Sigmoid colon (tissue), 7 donors: ENCODE data around the gene FKBP9. TPM values are rescaled to one million over a fixed set of nuclear protein-coding genes. Genes with fewer than 3 reads are reported as not detected.
"Not testable (repeated sequence)": the region's sequence is repeated elsewhere in the genome, so short reads cannot be mapped to it uniquely, and the experiment has no call there.

Source experiments
- DNase-seq: peaks from one replicate; pipeline ENCODE4 v3.0.0-alpha.2; 2019
- H3K27ac ChIP-seq, 4 donors: fragments of 200-600 bp; sonication (generic); one replicate each; pipeline ENCODE4 v1.5.1; 2016 to 2019; ENCODE audit warnings: mild to moderate bottlenecking in 1 of 4
- H3K27me3 ChIP-seq, 3 donors: fragments of 200-600 bp; sonication (generic); one replicate each; pipeline ENCODE4 v1.5.1; 2019; ENCODE audit warnings: mild to moderate bottlenecking in 1 of 3
- H3K36me3 ChIP-seq, 4 donors: fragments of 200-600 bp; sonication (generic); one replicate each; pipeline ENCODE4 v1.5.1; 2016 to 2019
- H3K4me1 ChIP-seq, 4 donors: fragments of 200-600 bp; sonication (generic); one replicate each; pipeline ENCODE4 v1.5.1; 2017 to 2019
- H3K4me3 ChIP-seq, 4 donors: fragments of 200-600 bp; sonication (generic); one replicate each; pipeline ENCODE4 v1.5.1; 2017 to 2019; ENCODE audit warnings: mild to moderate bottlenecking in 2 of 4, moderate library complexity in 1 of 4
- H3K9me3 ChIP-seq, 4 donors: fragments of 200-600 bp in 3 of 4; sonication (generic) in 3 of 4; one replicate each; pipeline versions ENCODE4 v1.5.1 to v1.6.1; 2013 to 2019
- EP300 ChIP-seq, 4 donors: sonication (generic); formaldehyde crosslinking; IDR thresholded peaks; one replicate each; pipeline ENCODE4 v1.6.1; 2017; ENCODE audit warnings: antibody characterized with exemption in 4 of 4
- POLR2A ChIP-seq, 2 donors: fragments of 450-650 bp; IDR thresholded peaks; one replicate each; pipeline ENCODE4 v1.6.1; 2016; ENCODE audit warnings: antibody characterized with exemption in 2 of 2, mild to moderate bottlenecking in 2 of 2, moderate library complexity in 2 of 2
- POLR2AphosphoS5 ChIP-seq, 4 donors: sonication (generic); formaldehyde crosslinking; IDR thresholded peaks; one replicate each; pipeline ENCODE4 v1.6.1; 2017; ENCODE audit warnings: antibody characterized with exemption in 4 of 4
- WGBS, 2 donors: extraction: QIAGEN DNeasy Blood & Tissue Kit; methylation state at CpG; one replicate each; pipeline ENCODE4 v1.1.7; 2013; 5-methylcytosine and 5-hydroxymethylcytosine counted together
- intact Hi-C: fragments of 100-400 bp; cut with DNase I; formaldehyde crosslinking; loops from one replicate; pipeline ENCODE4 v1.15.1; 2023
- polyA plus RNA-seq, 3 donors: library from polyadenylated mRNA; stranded (reverse); fragments of 200-250 nt; gene quantifications; one replicate each; pipeline ENCODE4 v1.2.3, GENCODE V29; 2013
- total RNA-seq, 4 donors: library from RNA; depleted of rRNA; stranded (reverse); fragments of >200 nt; gene quantifications; one replicate each; pipeline ENCODE4 v1.1.0, GENCODE V29; 2016
- TF ChIP-seq, protein P1 (sequence below), 4 experiments: fragments of 450-650 bp in 3 of 4; fragments of 200-600 bp in 1 of 4; IDR thresholded peaks; one replicate each; pipeline ENCODE4 v1.5.1; 2016 to 2019; ENCODE audit warnings: antibody characterized with exemption in 4 of 4, mild to moderate bottlenecking in 3 of 4, moderate library complexity in 2 of 4
- donor health status: healthy with polysubstance abuse.
- donor health status: Bipolar disorder and iron deficiency.
- donor health status: healthy.

Gene FKBP9
- total and polyA plus RNA-seq, 7 donors: 12.3 to 161 (median 79.6) TPM

DNA sequence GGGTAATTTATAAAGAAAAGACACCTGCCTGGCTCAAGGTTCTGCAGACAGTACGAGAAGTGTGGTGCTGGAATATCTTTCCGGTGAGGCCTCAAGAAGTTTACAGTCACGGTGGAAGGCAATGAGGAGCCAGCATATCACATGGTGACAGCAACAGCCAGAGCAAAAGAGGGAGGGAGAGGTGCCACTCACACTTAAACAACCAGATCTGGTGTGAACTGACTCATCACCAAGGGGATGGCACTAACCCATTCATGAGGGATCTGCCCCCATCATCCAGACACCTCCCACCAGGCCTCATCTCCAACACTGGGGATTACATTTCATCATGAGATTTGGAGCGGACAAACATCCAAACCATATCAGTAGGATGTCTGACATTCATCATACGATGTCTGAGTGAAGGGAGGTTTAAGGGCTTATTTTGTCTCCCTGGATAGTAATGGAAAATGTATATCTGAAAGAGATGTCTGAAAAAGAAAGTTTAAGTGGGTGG is 42.2 kb upstream of the FKBP9 start:
- H3K27me3 ChIP-seq: no peaks in the 10 kb centered on the region
- no peak overlapping the region for H3K4me3 ChIP-seq
- WGBS, 2 donors: 94 to 97% methylated on average over 5 of the region's 5 CpGs
- H3K4me1 ChIP-seq: no peaks in the 10 kb centered on the region
- TF ChIP-seq POLR2A (IDR thresholded peaks at IDR 0.05) (no peak), POLR2AphosphoS5 (IDR thresholded peaks at IDR 0.05) (no peak), EP300 (IDR thresholded peaks at IDR 0.05) (no peak)
- TF ChIP-seq, protein P1, sequence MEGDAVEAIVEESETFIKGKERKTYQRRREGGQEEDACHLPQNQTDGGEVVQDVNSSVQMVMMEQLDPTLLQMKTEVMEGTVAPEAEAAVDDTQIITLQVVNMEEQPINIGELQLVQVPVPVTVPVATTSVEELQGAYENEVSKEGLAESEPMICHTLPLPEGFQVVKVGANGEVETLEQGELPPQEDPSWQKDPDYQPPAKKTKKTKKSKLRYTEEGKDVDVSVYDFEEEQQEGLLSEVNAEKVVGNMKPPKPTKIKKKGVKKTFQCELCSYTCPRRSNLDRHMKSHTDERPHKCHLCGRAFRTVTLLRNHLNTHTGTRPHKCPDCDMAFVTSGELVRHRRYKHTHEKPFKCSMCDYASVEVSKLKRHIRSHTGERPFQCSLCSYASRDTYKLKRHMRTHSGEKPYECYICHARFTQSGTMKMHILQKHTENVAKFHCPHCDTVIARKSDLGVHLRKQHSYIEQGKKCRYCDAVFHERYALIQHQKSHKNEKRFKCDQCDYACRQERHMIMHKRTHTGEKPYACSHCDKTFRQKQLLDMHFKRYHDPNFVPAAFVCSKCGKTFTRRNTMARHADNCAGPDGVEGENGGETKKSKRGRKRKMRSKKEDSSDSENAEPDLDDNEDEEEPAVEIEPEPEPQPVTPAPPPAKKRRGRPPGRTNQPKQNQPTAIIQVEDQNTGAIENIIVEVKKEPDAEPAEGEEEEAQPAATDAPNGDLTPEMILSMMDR (IDR thresholded peaks at IDR 0.05): no peak
- no peak for DNase-seq
- no peak overlapping the region for H3K27ac ChIP-seq
- intact Hi-C loops: no loop called here
- H3K9me3 ChIP-seq: no peaks in the 10 kb centered on the region
- peaks cover 5 to 60% (median 10%) of the 10 kb centered on the region in 4 donors for H3K36me3 ChIP-seq

- no peak overlapping the region for H3K4me3 ChIP-seq
- WGBS, 2 donors: 92% methylated on average over 3 of the region's 3 CpGs
- intact Hi-C loops: no loop called here
- no peak for TF ChIP-seq POLR2AphosphoS5 (IDR thresholded peaks at IDR 0.05)
- H3K27me3 ChIP-seq: no peaks in the 10 kb centered on the region
- H3K27ac ChIP-seq: no peak overlapping the region
- H3K36me3 ChIP-seq: peaks cover 5 to 69% (median 12%) of the 10 kb centered on the region in 4 donors
- no peak for DNase-seq
- no peaks in the 10 kb centered on the region for H3K4me1 ChIP-seq
- no peaks in the 10 kb centered on the region for H3K9me3 ChIP-seq
These were observed 41.2 kb upstream of the FKBP9 start for GRCh38 chr7:32916006-32916405.

- H3K4me3 ChIP-seq, H3K9me3 ChIP-seq, H3K27ac ChIP-seq, H3K4me1 ChIP-seq, H3K27me3 ChIP-seq, intact Hi-C loops, DNase-seq: not testable (repeated sequence)
- 89 to 92% methylated on average over 5 to 6 of the region's 7 CpGs for WGBS, 2 donors
- peaks cover 5 to 79% (median 12%) of the 10 kb centered on the region in 4 donors for H3K36me3 ChIP-seq
These were observed 40.2 kb upstream of the FKBP9 start for GRCh38 chr7:32916994-32917393.

DNA sequence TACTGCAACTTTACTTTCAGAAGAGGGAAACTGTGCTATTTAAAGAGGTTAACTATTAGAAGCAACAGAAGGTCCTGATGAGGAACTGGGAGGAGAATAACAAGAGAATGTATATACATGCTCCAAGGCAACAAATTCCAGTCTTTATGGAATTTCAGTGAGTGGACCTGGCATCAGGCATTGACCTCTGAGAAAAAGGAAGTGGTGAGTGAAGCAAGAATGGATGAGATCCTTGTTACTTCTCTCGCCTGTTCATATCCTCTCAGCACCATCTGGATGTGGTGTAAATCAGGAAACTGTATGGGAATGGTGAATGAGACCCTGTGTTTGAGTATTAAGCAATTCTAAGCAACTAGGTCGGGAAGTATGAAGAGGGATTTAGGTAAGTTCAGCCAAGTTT is 35.3 kb upstream of the FKBP9 start:
- no peaks in the 10 kb centered on the region for H3K27me3 ChIP-seq
- WGBS, 2 donors: 63 to 92% methylated on average over 2 of the region's 2 CpGs
- no peaks in the 10 kb centered on the region for H3K9me3 ChIP-seq
- H3K4me1 ChIP-seq: no peaks in the 10 kb centered on the region
- H3K36me3 ChIP-seq: peaks cover 5 to 65% (median 9%) of the 10 kb centered on the region in 4 donors
- H3K4me3 ChIP-seq: no peak overlapping the region
- DNase-seq: no peak
- H3K27ac ChIP-seq: no peak overlapping the region
- TF ChIP-seq, protein P1 (IDR thresholded peaks at IDR 0.05): no peak
- TF ChIP-seq EP300 (IDR thresholded peaks at IDR 0.05) (no peak), POLR2A (IDR thresholded peaks at IDR 0.05) (no peak), POLR2AphosphoS5 (IDR thresholded peaks at IDR 0.05) (no peak)
- intact Hi-C loops: no loop called here

DNA sequence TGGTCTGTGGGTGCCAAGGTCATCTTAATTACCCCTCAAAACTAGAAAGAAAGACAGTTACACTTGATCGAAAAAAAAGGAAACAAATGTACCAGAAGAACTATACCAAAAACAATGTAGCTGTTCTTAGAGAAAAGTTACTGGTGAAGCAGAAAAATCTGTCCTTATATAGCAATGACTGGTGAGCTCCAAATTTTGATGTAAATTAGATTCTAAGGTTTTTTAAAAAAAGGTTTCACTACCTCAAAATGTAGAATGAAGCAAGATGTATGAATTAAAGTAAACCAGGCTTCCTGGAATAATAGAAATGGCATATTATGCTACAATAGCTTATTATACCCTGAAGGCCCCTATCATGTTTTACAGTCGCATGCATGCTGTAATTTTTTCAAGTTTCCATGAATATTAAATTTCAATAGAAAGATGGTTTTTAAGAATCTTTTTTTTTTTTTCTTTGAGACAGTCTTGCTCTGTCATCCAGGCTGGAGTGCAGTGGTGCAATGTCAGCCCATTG is 28.4 kb upstream of the FKBP9 start:
- DNase-seq: no peak

More for the DNA sequence above, 28.4 kb upstream of the FKBP9 start:
- H3K27me3 ChIP-seq: no peaks in the 10 kb centered on the region
- TF ChIP-seq POLR2A (IDR thresholded peaks at IDR 0.05) (no peak), POLR2AphosphoS5 (IDR thresholded peaks at IDR 0.05) (no peak), EP300 (IDR thresholded peaks at IDR 0.05) (no peak)
- TF ChIP-seq, protein P1 (IDR thresholded peaks at IDR 0.05): no peak
- intact Hi-C loops: no loop called here
- H3K9me3 ChIP-seq: no peaks in the 10 kb centered on the region
- H3K36me3 ChIP-seq: peaks cover 7 to 64% (median 17%) of the 10 kb centered on the region in 4 donors
- no peak overlapping the region for H3K27ac ChIP-seq
- H3K4me1 ChIP-seq: no peaks in the 10 kb centered on the region
- WGBS, 2 donors: 85 to 91% methylated on average over 2 of the region's 2 CpGs
- no peak overlapping the region for H3K4me3 ChIP-seq
